Effector CD8-positive, alpha-beta T cell (primary cell): Measurements from ENCODE around the gene ZNF844.
"Not testable (repeated sequence)": the region's sequence is repeated elsewhere in the genome, so short reads cannot be mapped to it uniquely, and the experiment has no call there.

Source experiments
- DNase-seq: peaks from one replicate; lab custom pipeline; 2025; lab: John Stamatoyannopoulos, UW
- total RNA-seq, 4 experiments: gene quantifications; one replicate each; lab custom pipeline; 2026; lab: John Stamatoyannopoulos, UW

ZNF844 gene
- 4.9 to 9.6 (median 6.6) reads per million in 4 experiments for total RNA-seq

DNA sequence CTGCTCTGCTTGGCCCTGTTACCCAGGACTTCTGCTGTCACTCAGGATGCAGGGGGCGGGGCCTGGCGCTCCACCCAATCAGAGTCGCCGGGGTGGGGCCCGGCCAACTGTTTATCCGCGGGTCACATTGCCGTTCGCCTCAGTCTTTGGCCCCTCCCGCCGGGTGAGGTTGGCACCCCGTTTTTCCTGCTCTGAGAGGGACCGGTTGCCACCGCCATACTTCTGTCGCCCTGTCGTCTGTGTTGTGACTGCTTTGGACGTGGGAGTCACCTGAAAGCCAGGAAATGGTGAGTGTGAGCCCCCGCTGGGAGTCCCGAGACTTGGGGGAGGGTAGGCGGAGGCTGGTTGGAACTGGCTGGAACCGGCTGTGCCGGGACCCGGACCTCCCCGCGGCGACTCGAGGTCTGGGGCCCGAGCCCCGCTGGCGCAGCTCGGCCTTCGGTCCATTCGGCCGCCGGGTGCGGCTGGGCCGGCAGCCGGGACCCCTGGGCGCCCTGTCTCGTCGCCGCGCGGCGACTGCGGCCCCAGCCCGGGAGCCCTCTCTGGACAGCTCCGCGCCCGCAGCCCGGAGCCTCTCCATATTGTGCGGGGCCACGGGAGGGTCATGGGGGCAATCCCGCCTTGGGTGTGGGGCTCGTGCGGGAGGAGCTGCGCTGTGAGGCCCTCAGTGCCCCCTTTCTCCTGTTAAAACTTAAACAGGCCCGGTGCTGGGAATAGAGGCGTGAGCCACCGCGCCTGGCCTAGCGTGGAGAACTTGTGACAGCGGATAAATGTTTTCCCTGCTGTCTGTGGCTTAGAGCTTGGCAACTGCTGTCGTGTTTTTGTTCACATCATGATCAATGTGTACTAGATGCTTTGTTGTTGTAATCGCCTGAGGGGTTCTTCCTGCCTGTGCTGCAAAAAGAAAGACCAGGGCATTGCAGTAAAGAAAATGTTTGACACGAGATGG is at the start of gene ZNF844:
Gene ZNF844, plus strand, starts transcription at position 142 of the 949 bp plus-strand sequence. Its CDS starts 143 bp downstream, at position 285.
- peak; percentile 62 for DNase-seq

DNA sequence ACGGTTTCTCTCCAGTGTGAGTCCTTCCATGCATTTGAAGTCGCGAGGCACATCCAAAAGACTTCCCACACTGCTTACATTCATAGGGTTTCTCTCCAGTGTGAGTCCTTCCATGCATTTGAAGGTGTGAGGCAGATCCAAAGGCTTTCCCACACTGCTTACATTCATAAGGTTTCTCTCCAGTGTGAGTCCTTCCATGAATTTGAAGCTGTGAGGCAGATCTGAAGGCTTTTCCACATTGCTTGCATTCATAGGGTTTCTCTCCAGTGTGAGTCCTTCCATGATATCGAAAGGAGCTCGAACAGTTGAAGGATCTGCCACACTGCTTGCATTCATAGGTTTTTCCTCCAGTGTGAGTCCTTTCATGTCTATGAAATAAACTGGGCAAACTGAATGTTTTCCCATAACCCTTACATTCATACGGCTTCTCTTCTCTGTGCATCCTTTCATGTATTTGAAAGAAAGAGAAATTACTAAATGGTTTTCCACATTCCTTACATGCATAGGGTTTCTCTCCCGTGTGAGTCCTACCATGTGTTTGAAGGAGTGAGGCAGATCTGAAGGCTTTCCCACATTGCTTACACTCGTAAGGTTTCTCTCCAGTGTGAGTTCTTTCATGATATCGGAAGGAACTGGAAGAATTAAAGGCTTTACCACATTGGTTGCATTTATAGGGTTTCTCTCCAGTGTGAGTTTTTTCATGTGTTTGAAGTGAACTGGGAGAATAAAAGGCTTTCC is 49.3 kb upstream of the ZNF844 start:
- no peak for DNase-seq

DNA sequence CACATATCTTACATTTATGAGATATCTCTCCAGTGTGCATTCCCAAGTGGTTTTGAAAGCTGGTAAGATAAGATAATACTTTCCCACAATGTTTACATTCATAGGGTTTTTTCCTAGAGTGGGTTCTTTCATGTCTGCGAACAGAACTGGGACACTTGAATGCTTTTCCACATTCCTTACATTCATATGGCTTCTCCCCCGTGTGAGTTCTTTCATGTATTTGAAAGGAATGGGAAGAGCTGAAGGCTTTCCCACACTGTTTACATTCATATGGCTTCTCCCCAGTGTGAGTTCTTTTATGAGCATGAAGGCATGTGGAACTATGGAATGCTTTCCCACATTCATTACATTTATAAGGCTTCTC is 48.8 kb upstream of the ZNF844 start:
- DNase-seq: no peak

DNA sequence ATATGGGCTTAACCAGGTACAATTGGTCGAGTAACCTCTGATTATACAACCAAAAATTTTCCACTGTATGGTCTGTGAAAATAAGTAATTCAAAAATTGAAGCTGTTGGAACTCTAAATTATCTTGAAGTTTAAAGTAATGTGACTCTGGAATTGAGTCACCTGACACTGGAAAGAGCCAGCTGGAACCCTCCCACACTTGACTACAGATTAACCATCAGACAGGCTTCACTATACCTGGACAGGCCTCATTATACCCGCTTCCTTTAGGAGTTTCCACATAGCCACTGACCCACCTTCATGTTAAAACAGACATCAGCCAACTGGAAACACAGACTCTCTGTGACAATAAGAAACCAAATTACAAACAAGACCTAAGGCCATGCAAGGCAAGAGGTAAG is 30.3 kb upstream of the ZNF844 start:
- no peak for DNase-seq

DNA sequence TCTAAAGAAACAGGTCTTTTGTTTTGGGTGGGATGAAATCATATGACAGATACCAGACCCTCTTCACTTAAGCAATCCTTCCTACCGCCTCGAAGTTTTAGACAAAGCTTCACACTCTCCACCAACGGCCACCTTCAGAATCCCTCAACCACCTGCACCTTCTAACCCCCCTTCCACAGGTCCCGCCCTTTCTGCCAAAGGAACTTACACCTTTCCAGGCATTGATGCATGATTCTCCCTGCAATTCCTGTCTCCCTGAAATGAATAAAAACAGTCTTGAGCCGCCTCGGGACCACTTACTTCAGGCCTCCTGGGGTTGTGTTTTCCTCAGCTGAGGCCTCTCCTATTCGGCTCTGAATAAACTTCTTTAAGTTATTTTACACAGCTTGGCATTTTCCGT is 29.9 kb upstream of the ZNF844 start:
- DNase-seq: no peak

DNA sequence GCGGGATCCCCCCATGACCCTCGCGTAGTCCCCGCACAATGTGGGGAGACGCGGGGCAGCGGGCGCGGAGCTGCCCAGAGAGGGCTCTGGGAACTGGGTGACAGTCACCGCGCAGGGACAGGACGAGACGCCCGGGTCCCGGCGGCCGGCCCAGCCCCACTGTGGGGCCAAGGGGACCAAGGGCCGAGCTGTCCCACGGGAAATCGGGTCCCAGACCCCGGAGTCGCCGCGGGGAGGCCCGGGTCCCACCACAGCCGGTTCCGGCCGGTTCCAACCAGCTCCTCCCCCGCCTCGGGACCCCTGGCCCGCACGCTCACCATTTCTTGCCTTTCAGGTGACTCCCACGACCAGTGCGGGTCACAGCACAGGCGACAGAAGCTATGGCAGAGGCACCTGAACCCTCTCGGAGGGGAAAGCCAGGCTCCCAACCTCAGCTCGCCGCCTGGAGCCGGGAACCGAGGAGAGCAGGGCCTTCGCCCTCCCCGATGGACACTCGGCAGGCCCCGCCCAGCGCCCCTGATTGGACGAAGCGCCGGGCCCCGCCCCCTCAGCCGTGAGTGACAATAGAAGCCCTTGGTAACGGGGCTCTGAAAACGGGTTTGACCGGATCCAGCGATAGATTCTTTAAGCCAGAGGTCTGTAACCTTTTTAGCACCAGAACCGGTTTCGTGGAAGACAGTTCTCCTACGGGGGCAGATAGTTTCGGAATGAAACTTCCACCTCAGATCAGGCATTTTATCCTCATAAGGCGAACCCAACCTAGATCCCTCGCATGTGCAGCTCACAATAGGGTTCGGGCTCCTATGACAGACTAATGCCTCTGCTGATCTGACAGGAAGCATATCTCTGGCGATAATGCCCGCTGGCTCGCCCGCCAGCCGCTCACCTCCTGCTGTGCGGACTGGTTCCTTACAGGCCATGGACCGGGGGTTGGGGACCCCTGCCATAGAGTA is 29.0 kb upstream of the ZNF844 start, which contains the start of gene ZNF433:
Gene ZNF433, minus strand, starts transcription at position 460 of the 953 bp plus-strand sequence. Its CDS starts 140 bp downstream, at position 320.
- DNase-seq: peak; percentile 72

DNA sequence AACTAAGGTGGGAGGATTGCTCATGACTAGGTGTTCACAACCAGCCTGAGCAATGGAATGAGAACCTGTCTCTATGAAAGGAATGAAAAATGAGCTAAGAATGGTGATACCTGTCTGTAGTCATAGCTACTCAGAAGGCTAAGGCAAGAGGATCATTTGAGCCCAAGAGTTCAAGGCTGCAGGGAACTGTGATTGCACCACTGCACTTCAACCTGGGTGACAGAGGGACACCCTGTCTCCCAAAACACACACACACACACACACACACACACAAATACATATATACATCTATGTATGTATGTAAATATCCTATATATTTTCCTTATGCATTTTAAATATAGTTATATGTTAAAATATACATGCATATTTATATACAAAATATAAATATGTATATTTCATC is 21.6 kb upstream of the ZNF844 start:
- no peak for DNase-seq

DNA sequence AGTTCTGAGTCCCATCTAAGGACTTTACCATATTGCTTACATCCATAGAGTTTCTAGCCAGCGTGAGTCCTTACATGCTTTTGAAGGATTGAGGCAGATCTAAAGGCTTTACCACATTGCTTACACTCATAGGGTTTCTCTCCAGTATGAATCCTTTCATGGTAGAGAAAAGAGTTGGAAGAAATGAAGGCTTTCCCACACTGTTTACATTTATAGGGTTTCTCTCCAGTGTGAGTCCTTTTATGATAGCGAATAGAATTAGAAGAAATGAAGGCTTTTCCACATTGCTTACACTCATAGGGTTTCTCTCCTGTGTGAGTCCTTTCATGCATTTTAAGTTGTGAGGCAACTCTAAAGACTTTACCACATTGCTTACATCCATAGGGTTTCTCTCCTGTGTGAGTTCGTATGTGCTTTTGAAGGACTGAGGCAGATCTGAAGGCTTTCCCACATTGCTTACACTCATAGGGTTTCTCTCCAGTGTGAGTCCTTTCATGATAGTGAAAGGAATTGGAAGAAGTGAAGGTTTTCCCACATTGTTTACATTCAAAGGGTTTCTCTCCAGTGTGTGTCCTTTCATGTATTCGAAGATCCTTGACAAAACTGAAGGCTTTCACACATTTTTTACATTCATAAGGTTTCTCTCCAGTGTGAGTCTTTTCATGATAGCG is 20.6 kb upstream of the ZNF844 start:
- no peak for DNase-seq

DNA sequence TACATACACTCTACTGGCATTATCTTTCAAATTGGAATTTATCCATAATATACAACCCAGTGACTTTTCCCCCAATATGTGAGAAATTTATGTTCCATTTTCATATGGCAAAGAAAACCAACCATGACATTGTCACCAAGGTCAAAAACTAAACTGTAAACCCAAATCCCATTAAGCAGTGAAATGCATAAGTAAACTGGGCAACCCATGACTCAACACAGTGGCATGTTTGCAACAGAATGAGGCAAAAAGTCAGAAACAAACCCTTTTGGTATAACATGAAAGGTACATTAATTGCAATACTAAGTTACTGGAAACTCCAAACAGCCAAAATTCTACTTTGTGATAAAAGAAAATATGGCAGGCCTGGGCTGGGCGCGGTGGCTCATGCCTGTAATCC is 16.7 kb upstream of the ZNF844 start:
- DNase-seq: no peak

DNA sequence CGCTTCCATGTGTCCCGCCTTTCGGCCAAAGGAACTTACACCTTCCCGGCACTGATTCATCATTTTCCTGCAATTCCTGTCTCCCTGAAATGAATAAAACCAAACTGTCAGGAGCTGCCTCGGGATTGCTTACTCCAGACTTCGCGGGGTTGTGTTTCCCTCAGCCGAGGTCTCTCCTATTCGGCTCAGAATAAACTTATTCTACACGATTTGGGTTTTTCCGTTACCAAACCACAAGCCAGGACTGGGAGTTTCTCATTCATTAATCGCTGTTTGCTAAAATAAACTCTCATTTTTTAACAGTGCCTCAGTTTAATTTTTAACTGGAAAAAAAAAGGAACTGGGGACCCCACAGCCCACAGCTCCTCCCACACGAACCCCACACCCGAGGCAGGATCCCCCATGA is 12.4 kb upstream of the ZNF844 start:
- DNase-seq: no peak

DNA sequence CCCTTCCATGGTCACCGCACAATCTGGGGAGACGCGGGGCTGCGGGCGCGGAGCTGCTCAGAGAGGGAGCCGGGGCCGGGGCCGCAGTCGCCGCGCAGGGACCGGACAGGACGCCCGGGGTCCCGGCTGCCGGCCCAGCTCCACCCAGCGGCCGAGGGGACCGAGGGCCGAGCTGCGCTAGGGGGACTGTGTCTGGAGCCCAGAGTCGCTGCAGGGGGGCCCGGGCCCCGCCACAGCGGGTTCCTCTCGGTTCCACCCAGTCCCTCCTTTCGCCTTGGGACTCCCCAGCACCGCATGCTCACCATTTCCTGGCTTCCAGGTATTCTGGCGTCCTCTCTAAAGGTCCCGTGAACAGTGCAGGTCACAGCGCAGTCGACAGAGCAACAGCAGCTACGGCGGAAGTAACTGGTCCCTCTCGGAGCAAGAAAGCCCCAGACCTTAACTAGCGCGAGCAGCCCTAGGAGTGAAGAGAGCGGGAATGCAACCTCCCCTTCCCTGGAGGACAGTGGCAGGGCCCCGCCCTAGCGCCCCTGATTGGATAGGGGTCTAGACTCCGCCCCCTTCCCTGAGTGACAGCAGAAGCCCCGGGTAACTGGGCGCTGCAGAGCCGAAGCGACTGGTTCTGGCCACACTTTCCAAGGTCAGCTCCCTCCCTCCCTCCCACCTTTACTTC is 11.9 kb upstream of the ZNF844 start, which contains the start of gene ZNF878:
Gene ZNF878, minus strand, starts transcription at position 465 of the 673 bp plus-strand sequence. Its CDS starts 160 bp downstream, at position 305.
- DNase-seq: peak; percentile 56

DNA sequence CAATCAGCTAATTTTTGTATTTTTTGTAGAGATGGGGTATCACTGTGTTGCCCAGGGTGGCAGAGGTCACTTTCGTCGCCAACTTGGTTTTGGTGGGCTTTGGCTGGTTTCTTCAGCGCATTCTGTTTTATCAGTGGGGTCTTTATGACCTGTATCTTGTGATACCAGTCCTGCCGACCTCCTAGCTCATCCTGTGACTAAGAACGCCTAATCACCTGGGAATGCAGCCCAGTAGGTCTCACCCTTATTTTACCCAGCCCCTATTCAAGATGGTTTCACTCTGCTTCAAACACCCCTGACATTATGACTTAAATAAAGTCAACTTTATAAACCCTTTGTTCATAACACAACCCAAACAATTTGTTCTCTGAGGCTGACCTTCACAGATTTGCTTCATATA is 8.7 kb upstream of the ZNF844 start:
- DNase-seq: no peak

DNA sequence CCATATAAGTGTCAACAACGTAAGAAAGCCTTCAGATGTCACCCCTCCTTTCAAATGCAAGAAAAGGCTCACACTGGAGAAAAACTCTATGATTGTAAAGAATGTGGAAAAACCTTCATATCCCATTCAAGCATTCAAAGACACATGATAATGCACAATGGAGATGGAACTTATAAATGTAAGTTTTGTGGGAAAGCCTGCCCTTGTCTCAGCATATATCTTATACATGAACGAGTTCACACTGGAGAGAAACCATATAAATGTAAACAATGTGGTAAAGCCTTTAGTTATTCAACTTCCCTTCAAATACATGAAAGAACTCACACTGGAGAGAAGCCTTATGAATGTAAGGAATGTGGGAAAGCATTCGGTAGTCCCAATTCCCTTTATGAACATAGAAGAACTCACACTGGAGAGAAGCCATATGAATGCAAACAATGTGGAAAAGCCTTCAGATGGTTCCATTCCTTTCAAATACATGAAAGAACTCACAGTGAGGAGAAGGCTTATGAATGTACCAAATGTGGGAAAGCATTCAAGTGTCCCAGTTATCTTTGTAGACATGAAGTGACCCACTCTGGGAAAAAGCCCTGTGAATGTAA is 11.1 kb downstream of the ZNF844 start:
- DNase-seq: no peak

DNA sequence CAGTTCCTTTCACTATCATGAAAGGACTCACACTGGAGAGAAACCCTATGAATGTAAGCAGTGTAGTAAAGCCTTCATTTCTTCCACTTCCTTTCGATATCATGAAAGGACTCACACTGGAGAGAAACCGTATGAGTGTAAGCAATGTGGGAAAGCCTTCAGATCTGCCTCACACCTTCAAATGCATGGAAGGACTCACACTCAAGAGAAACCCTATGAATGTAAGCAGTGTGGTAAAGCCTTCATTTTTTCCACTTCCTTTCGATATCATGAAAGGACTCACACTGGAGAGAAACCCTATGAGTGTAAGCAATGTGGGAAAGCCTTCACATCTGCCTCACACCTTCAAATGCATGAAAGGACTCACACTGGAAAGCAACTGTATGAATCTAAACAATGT is 11.8 kb downstream of the ZNF844 start:
- not testable (repeated sequence) for DNase-seq

DNA sequence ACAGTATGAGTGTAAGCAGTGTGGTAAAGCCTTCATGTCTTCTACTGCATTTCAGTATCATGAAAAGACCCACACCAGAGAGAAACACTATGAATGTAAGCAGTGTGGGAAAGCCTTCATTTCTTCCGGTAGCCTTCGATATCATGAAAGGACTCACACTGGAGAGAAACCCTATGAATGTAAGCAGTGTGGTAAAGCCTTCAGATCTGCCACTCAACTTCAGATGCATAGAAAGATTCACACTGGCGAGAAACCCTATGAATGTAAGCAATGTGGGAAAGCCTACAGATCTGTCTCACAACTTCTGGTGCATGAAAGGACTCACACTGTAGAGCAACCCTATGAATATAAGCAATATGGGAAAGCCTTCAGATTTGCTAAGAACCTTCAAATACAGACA is 12.8 kb downstream of the ZNF844 start:
- no peak for DNase-seq

DNA sequence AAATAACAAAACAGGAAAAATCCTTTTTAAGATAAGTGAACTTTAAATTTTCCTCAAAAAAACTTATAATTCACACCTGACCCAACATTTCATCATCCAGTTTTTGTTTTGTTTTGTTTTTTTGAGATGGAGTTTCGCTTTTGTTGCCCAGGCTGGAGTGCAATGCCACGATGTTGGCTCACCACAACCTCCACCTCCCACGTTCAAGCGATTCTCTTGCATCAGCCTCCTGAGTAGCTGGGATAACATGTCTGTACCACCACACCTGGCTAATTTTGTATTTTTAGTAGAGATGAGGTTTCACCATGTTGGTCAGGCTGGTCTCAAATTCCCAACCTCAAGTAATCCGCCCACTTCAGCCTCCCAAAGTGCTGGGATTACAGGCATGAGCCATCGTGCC is 18.8 kb downstream of the ZNF844 start:
- not testable (repeated sequence) for DNase-seq

DNA sequence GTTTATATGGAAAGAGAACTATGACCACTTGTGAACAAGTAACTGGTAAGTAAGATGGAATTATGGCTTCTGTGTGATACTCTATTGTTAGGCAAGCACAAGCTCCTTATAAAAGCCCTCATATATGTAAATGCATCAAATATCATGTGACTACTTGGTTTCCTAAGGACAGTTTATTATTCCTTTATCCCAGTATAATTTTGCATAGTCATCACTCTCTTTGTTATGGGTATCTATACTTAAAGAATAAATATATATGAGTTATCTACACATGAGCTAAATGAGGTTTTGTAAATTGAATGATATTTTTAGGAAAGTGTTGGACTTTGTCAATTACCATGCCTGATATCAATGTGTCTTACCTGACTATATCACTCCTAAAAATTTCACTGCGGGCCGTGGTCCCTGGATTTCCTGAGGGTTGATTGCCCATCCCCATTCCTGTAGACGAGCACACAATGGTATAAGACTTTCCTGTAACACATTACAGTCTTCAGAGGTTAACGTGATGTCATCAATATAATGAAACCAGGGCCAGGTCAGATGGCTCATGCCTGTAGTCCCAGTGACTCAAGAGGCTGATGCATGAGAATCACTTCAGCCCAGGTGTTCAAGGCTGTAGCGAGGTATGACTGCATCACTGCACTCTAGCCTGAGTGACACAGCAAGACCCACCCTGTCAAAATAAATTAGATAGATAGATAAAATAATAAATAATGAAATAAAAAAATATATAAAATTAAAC is 20.7 kb downstream of the ZNF844 start:
- DNase-seq: no peak

DNA sequence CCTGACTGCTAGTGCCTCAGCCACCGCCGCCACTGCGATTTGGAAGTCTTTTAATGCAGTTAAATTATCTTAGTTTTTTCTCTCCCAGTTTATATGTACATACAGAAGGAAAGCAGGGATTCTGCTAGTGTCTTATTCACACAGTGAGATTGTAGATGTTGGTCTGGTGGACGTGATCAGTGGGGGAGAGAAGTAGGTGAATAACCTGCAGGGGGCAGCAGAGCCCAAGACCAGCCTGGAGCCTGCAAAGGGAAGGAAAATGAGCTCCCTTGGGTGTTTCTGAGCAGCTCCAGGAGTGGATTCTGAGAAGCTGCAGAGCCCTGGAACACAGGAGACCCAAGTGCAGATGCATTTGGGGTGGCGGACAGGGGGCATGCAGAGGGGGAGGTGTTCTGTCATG is 26.3 kb downstream of the ZNF844 start:
- peak; percentile 23 for DNase-seq
